SJCRH30 (cell line): ENCODE data around the gene XG. TPM values are rescaled to one million over a fixed set of nuclear protein-coding genes. Genes with fewer than 3 reads are reported as not detected.
"Not testable (repeated sequence)": the region's sequence is repeated elsewhere in the genome, so short reads cannot be mapped to it uniquely, and the experiment has no call there.

Experiments
- DNase-seq, 2 experiments: peaks; one replicate each; pipeline ENCODE4 v3.0.0-alpha.2; 2015 to 2020
- H3K27ac ChIP-seq: fragments of 250-450 bp; sonication (Bioruptor Pico); 2 replicates; pipeline ENCODE4 v1.5.1; 2020; ENCODE audit warnings: mild to moderate bottlenecking, moderate library complexity
- H3K27me3 ChIP-seq: fragments of 250-450 bp; sonication (Bioruptor Pico); 2 replicates; pipeline ENCODE4 v1.5.1; 2020; ENCODE audit warnings: mild to moderate bottlenecking, moderate library complexity
- H3K36me3 ChIP-seq: fragments of 250-450 bp; sonication (Bioruptor Pico); 2 replicates; pipeline ENCODE4 v1.5.1; 2020; ENCODE audit warnings: mild to moderate bottlenecking, moderate library complexity
- H3K4me1 ChIP-seq: fragments of 250-450 bp; sonication (Bioruptor Pico); 2 replicates; pipeline ENCODE4 v1.5.1; 2020; ENCODE audit warnings: mild to moderate bottlenecking, moderate library complexity
- H3K4me3 ChIP-seq: fragments of 250-450 bp; sonication (Bioruptor Pico); 2 replicates; pipeline ENCODE4 v1.5.1; 2020; ENCODE audit warnings: mild to moderate bottlenecking, moderate library complexity
- H3K9me3 ChIP-seq: fragments of 250-450 bp; sonication (Bioruptor Pico); replicated peaks from 2 replicates; pipeline ENCODE4 v1.5.1; 2020; ENCODE audit warnings: mild to moderate bottlenecking, moderate library complexity
- total RNA-seq: library from RNA; depleted of rRNA; stranded (reverse); fragments of >200 nt; shearing (Covaris generic); gene quantifications from 2 replicates; pipeline ENCODE4 v1.2.3, GENCODE V29; 2014

XG gene
- total RNA-seq, 1 experiment from 2014 or later: not detected

DNA sequence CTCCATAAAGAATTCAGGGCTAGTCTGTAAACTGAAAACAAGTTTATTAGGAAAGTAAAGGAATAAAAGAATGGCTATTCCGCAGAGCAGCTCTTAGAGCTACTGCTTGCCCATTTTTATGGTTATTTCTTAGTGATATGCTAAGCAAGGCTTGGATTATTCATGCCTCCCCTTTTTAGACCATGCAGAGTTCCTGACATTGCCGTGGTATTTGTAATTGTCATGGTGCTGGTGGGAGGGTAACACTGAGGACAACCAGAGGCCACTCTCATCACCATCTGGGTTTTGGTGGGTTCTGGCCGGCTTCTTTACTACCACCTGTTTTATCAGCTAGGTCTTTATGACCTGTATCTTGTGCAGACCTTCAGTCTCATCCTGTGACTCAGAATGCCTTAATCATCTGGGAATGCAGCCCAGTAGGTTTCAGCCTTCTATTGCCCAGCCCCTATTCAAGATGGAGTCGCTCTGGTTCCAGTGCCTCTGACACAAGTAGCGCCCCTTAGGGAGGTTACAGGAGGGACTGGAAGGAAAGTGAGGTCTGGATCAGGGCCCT lies 3.4 kb downstream of the XG start:
- H3K36me3 ChIP-seq, H3K27ac ChIP-seq, H3K4me1 ChIP-seq, DNase-seq, H3K9me3 ChIP-seq, H3K27me3 ChIP-seq, H3K4me3 ChIP-seq: not testable (repeated sequence)

DNA sequence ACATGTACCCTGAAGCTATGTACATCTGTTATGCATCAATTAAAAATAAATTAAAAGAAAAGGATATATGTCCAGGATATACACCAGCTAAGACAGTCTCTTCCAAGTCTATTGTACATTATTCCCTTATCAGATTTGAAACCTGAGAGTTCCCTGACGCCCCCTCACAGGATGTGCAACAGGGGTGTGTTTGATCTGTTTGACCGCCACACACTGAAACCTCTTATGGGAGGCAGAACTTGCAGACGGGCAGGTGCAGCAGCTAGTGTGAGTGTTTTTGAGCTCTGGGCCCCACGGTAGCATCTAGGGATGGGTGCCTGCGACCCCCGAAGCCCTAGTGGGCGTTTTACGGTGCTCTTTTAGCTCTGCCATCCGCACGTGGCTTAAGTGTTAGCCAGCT lies 4.7 kb downstream of the XG start:
- no peak overlapping the region for H3K27ac ChIP-seq
- H3K27me3 ChIP-seq: no peaks in the 10 kb centered on the region
- no peaks in the 10 kb centered on the region for H3K9me3 ChIP-seq
- no peaks in the 10 kb centered on the region for H3K4me1 ChIP-seq
- no peak overlapping the region for H3K4me3 ChIP-seq
- no peak for DNase-seq
- H3K36me3 ChIP-seq: no peaks in the 10 kb centered on the region

DNA sequence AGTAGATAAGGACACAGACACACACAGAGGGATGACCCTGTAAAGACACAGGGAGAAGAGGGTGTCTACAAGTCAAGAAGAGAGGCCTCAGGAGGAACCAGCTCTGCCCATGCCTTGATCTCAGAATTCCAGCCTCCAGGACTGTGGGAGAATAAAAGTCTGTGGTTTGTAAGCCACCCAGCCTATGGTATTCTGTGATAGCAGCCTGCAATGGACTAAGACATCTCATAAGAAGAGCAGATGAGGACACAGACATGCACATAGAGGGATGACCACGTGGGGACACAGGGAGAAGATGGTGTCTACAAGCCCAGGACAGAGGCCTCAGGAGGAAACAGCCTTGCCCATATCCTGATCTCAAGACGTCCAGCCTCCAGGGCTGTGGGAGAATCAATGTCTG lies 9.4 kb downstream of the XG start:
- no peaks in the 10 kb centered on the region for H3K27me3 ChIP-seq
- H3K36me3 ChIP-seq: no peaks in the 10 kb centered on the region
- no peak for DNase-seq
- no peaks in the 10 kb centered on the region for H3K4me1 ChIP-seq
- no peaks in the 10 kb centered on the region for H3K9me3 ChIP-seq
- no peak overlapping the region for H3K4me3 ChIP-seq
- H3K27ac ChIP-seq: no peak overlapping the region

DNA sequence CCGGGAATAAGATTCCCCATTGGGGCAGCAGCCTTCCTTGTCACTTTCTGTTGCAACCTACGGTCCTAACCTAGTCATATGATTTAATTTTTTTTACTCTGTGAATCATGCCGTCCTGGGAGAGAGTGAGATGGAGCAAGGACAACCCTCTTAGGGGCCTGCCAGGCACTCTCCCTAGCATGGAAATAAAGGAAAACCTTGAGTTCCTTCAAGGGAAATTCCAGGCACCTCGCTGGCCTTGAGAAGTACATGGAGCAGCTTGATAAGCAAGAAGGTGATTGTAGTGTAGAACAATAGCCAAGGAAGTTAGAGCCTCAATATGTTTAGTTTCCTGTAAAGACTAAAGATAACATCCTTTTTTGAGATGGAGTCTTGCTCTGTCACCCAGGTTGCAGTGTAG lies 10.8 kb downstream of the XG start:
- not testable (repeated sequence) for H3K9me3 ChIP-seq, DNase-seq, H3K27ac ChIP-seq, H3K4me1 ChIP-seq, H3K4me3 ChIP-seq, H3K27me3 ChIP-seq, H3K36me3 ChIP-seq

DNA sequence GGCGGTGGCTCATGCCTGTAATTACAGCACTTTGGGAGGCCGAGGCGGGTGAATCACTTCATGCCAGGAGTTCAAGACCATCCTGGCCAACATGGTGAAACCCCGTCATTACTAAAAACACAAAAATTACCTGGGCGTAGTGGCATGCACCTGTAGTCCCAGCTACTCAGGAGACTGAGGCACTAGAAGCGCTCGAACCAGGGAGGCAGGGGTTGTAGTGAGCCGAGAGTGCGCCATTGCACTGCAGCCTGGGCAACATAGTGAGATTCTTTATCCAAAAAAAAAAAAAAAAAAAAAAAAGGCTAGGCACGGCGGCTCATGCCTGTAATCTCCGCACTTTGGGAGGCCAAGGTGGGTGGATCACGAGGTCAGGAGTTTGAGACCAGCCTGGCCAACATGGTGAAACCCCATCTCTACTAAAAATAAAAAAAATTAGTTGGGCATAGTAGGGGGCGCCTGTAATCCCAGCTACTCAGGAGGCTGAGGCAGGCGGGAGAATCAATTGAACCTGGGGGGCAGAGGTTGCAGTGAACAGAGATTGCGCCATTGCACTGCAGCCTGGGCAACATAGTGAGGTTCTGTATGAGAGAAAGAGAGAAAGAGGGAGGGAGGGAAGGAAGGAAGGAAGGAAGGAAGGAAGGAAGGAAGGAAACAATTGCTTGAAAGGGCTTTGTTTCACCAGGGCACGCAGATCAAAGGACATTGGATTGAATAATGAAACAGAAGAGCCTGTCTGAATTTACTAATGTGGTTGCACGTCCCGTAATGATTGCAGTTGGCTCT lies 13.1 kb downstream of the XG start:
- not testable (repeated sequence) for H3K27ac ChIP-seq, H3K9me3 ChIP-seq, H3K4me3 ChIP-seq, H3K36me3 ChIP-seq, H3K27me3 ChIP-seq, DNase-seq, H3K4me1 ChIP-seq

- no peaks in the 10 kb centered on the region for H3K4me1 ChIP-seq
- no peak overlapping the region for H3K27ac ChIP-seq
- no peak overlapping the region for H3K4me3 ChIP-seq
- H3K36me3 ChIP-seq: no peaks in the 10 kb centered on the region
- H3K9me3 ChIP-seq: no peaks in the 10 kb centered on the region
- no peaks in the 10 kb centered on the region for H3K27me3 ChIP-seq
- DNase-seq: no peak
Measured at GRCh38 chrX:2765549-2765830, 13.7 kb downstream of the XG start.

- no peak overlapping the region for H3K4me3 ChIP-seq
- H3K36me3 ChIP-seq: no peaks in the 10 kb centered on the region
- no peak for DNase-seq
- H3K9me3 ChIP-seq: no peaks in the 10 kb centered on the region
- no peaks in the 10 kb centered on the region for H3K27me3 ChIP-seq
- no peaks in the 10 kb centered on the region for H3K4me1 ChIP-seq
- no peak overlapping the region for H3K27ac ChIP-seq
Measured at GRCh38 chrX:2766906-2767305, 15.1 kb downstream of the XG start.

DNA sequence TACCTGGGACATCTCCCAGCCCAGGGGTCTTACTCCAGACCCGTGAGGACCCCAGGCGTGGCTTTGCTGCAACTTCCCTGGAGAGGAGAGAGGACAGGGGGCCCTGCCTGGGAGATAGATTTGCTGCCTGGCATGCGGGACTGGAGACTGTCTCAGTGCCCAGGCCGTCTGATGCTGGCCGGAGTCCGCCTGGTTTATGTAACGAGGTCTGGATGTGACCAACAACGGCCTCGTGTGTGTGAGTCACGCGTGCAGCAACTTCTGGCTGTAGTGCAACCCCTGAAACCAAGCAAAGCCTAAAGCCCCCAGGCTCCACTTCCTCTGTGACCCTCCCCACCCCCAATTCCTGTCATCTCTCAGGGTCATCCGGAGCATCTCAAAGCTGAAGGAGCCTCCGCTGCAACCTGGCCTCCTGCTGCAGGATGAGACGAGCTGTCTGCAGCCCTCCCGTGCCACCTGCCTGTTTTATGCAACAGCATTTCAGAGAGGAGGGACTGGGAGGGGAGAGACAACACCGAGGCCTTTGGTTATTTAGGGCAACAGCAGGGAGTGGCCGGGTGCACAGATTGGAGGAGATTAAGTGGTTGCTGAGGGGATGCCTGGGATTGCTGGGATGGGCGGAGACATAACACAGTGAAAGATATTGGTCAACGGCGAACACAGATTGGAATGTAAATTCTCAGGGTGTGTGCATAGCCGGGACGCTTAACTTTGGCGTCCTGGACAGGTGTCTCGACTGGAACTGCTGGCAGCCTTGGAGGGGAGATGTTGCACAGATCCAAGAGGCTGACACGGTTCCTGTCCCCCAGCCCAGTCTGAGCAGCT lies 16.0 kb downstream of the XG start:
- H3K27ac ChIP-seq: no peak overlapping the region
- H3K9me3 ChIP-seq: no peaks in the 10 kb centered on the region
- no peak overlapping the region for H3K4me3 ChIP-seq
- H3K4me1 ChIP-seq: no peaks in the 10 kb centered on the region
- no peaks in the 10 kb centered on the region for H3K27me3 ChIP-seq
- no peaks in the 10 kb centered on the region for H3K36me3 ChIP-seq
- DNase-seq: peak; percentile 9 to 26

DNA sequence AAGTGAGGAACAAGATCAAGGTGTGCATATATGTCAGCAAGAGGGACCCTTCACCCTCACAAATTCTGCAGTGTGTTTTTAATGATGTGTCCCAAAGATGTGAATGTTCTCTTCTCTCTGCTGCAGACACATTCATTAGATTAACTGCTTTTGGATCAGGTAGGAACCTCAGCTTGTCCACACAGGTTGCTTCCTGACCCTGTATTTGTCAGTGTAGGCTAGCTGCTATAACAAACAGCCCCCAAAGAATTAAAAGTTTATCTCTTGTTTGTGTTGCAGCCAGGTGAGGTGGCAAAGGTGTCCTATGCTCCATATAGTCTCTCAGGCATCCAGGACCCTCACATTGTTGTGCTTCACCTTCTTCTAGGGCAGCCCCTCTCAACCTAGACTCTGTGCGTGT lies 17.8 kb downstream of the XG start:
- Histone ChIP-seq H3K27ac (no peak overlapping the region), H3K36me3 (no peaks in the 10 kb centered on the region), H3K4me3 (no peak overlapping the region), H3K4me1 (no peaks in the 10 kb centered on the region), H3K9me3 (no peaks in the 10 kb centered on the region), H3K27me3 (no peaks in the 10 kb centered on the region)
- no peak for DNase-seq

GRCh38 chrX:2773166-2774055 lies 21.6 kb downstream of the XG start:
- not testable (repeated sequence) for H3K4me3 ChIP-seq, H3K9me3 ChIP-seq, H3K4me1 ChIP-seq, H3K36me3 ChIP-seq, H3K27me3 ChIP-seq, H3K27ac ChIP-seq, DNase-seq

- Histone ChIP-seq H3K27me3 (no peaks in the 10 kb centered on the region), H3K27ac (no peak overlapping the region), H3K4me1 (no peaks in the 10 kb centered on the region), H3K9me3 (no peaks in the 10 kb centered on the region), H3K4me3 (no peak overlapping the region), H3K36me3 (no peaks in the 10 kb centered on the region)
- DNase-seq: no peak
Measured at GRCh38 chrX:2774057-2774456, 22.2 kb downstream of the XG start.

- Histone ChIP-seq H3K4me3 (no peak overlapping the region), H3K9me3 (no peaks in the 10 kb centered on the region), H3K27me3 (no peaks in the 10 kb centered on the region), H3K4me1 (no peaks in the 10 kb centered on the region), H3K27ac (no peak overlapping the region), H3K36me3 (no peaks in the 10 kb centered on the region)
- no peak for DNase-seq
Measured at GRCh38 chrX:2774776-2775175, 22.9 kb downstream of the XG start.

GRCh38 chrX:2780472-2781225 lies 28.8 kb downstream of the XG start:
- peak in 1 of 2 experiments; percentile 21 for DNase-seq
- not testable (repeated sequence) for H3K36me3 ChIP-seq, H3K27me3 ChIP-seq, H3K4me3 ChIP-seq, H3K4me1 ChIP-seq, H3K27ac ChIP-seq, H3K9me3 ChIP-seq

DNA sequence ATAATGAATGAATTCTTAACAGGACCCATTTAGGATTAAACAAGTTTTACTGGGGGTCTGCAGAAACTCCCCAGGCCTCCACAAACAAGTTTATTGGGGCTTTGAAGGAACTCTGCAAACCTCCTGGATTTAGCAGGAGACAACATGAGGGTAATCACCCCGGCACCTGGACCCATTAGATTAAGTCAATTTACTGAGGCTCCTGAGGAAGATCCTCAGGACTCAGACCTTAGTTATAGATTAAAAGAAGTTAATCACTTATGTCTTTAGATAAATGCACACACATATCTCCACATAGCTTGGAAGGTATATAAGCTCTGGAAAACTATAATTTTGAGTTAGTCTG lies 29.4 kb downstream of the XG start:
- H3K27me3 ChIP-seq: no peaks in the 10 kb centered on the region
- DNase-seq: no peak
- H3K4me3 ChIP-seq: no peak overlapping the region
- H3K36me3 ChIP-seq: no peaks in the 10 kb centered on the region
- H3K27ac ChIP-seq: no peak overlapping the region
- H3K9me3 ChIP-seq: no peaks in the 10 kb centered on the region
- no peaks in the 10 kb centered on the region for H3K4me1 ChIP-seq
